Purkinje cell (primary cell): ENCODE results near the gene ABCB9. TPM values are rescaled to one million over a fixed set of nuclear protein-coding genes. Genes with fewer than 3 reads are reported as not detected.

Experiments
- polyA plus RNA-seq: library from polyadenylated mRNA; unstranded; fragments of >200 nt; fragmentation: Nextera tagmentation; gene quantifications from 2 replicates; pipeline ENCODE4 v1.2.1, GENCODE V29; 2014

ABCB9 gene
- 3.0 and 3.6 TPM in 2 replicates for polyA plus RNA-seq

GRCh38 chr12:122965851-122966742 lies at the start of gene ABCB9:
TSS of gene ABCB9 (minus strand) at chr12:122966463. CDS start at chr12:122960235, 6,228 bp downstream.

GRCh38 chr12:122980183-122981035 lies 14.1 kb upstream of the ABCB9 start, which contains the start of gene ARL6IP4:
TSS of gene ARL6IP4 (plus strand) at chr12:122980681. CDS start at chr12:122981140, 459 bp downstream.

GRCh38 chr12:122974892-122975789 lies 8.9 kb upstream of the ABCB9 start, which contains the start of gene OGFOD2:
TSS of gene OGFOD2 (plus strand) at chr12:122975244. CDS start at chr12:122975252, 8 bp downstream.

GRCh38 chr12:122895704-122896636 lies 70.3 kb downstream of the ABCB9 start, which contains the start of gene VPS37B:
TSS of gene VPS37B (minus strand) at chr12:122896124. CDS start at chr12:122896062, 62 bp downstream.

Other genes with a start within 250 kb of the ABCB9 start
- gene HCAR3, start 249.7 kb downstream of the ABCB9 start, polyA plus RNA-seq, result not detected in 2 replicates
- not detected in 2 replicates for gene HCAR1, start 235.6 kb downstream of the ABCB9 start, polyA plus RNA-seq
- gene DENR, start 213.6 kb downstream of the ABCB9 start, polyA plus RNA-seq, result 24.7 and 31.7 TPM in 2 replicates
- 0.70 and 2.3 TPM in 2 replicates for gene CCDC62, start 191.9 kb downstream of the ABCB9 start, polyA plus RNA-seq
- 1.5 and 3.6 TPM in 2 replicates for gene HIP1R, start 131.0 kb downstream of the ABCB9 start, polyA plus RNA-seq
- 0.97 and 1.0 TPM in 2 replicates for gene VPS37B, start 70.3 kb downstream of the ABCB9 start, polyA plus RNA-seq
- 2.8 and 4.8 TPM in 2 replicates for gene OGFOD2, start 8.8 kb upstream of the ABCB9 start, polyA plus RNA-seq
- gene ARL6IP4, start 14.2 kb upstream of the ABCB9 start, polyA plus RNA-seq, result 11.9 and 23.7 TPM in 2 replicates
- gene PITPNM2, start 184.6 kb upstream of the ABCB9 start, polyA plus RNA-seq, result 0.23 and 0.39 TPM in 2 replicates